ENCODE measurements around the gene TMEM117. TPM values are rescaled to one million over a fixed set of nuclear protein-coding genes. Genes with fewer than 3 reads are reported as not detected.
"Not testable (repeated sequence)": the region's sequence is repeated elsewhere in the genome, so short reads cannot be mapped to it uniquely, and the experiment has no call there.

The TMEM117 gene
- polyA plus RNA-seq, 3 donors = 14.7 to 15.8 (median 14.8) TPM

- peak in 1 of 3 donors; percentile 10 for DNase-seq (ENCODE audit: low read depth in 3 of 3, low spot score in 2 of 3)
Measured at GRCh38 chr12:43836475-43836989, 651 bp downstream of the TMEM117 start.

- no peak for DNase-seq (ENCODE audit: low read depth in 3 of 3, low spot score in 2 of 3)
Measured at GRCh38 chr12:43840338-43840737, 4.5 kb downstream of the TMEM117 start.

- DNase-seq (ENCODE audit: low read depth in 3 of 3, low spot score in 2 of 3) = no peak
Measured at GRCh38 chr12:43841253-43841652, 5.4 kb downstream of the TMEM117 start.

- DNase-seq (ENCODE audit: low read depth in 3 of 3, low spot score in 2 of 3) = no peak
Measured at GRCh38 chr12:43842259-43842658, 6.4 kb downstream of the TMEM117 start.

- not testable (repeated sequence) for DNase-seq (ENCODE audit: low read depth in 3 of 3, low spot score in 2 of 3)
Measured at GRCh38 chr12:43847425-43848225, 11.7 kb downstream of the TMEM117 start.

- DNase-seq (ENCODE audit: low read depth in 3 of 3, low spot score in 2 of 3) = no peak
Measured at GRCh38 chr12:43848226-43848507, 12.3 kb downstream of the TMEM117 start.

- no peak for DNase-seq (ENCODE audit: low read depth in 3 of 3, low spot score in 2 of 3)
Measured at GRCh38 chr12:43848786-43849185, 12.9 kb downstream of the TMEM117 start.

GRCh38 chr12:43852744-43853143 lies 16.9 kb downstream of the TMEM117 start:
- DNase-seq (ENCODE audit: low read depth in 3 of 3, low spot score in 2 of 3) = no peak

- no peak for DNase-seq (ENCODE audit: low read depth in 3 of 3, low spot score in 2 of 3)
Measured at GRCh38 chr12:43856972-43857371, 21.1 kb downstream of the TMEM117 start.

- no peak for DNase-seq (ENCODE audit: low read depth in 3 of 3, low spot score in 2 of 3)
Measured at GRCh38 chr12:43858096-43858495, 22.2 kb downstream of the TMEM117 start.

- no peak for DNase-seq (ENCODE audit: low read depth in 3 of 3, low spot score in 2 of 3)
Measured at GRCh38 chr12:43858991-43859390, 23.1 kb downstream of the TMEM117 start.

- DNase-seq (ENCODE audit: low read depth in 3 of 3, low spot score in 2 of 3) = no peak
Measured at GRCh38 chr12:43861015-43861839, 25.3 kb downstream of the TMEM117 start.

- DNase-seq (ENCODE audit: low read depth in 3 of 3, low spot score in 2 of 3) = no peak
Measured at GRCh38 chr12:43861840-43862150, 25.9 kb downstream of the TMEM117 start.

- DNase-seq (ENCODE audit: low read depth in 3 of 3, low spot score in 2 of 3) = no peak
Measured at GRCh38 chr12:43863770-43864366, 28.0 kb downstream of the TMEM117 start.

- DNase-seq (ENCODE audit: low read depth in 3 of 3, low spot score in 2 of 3) = not testable (repeated sequence)
Measured at GRCh38 chr12:43864557-43864956, 28.7 kb downstream of the TMEM117 start.

GRCh38 chr12:43869184-43869583 lies 33.3 kb downstream of the TMEM117 start:
- DNase-seq (ENCODE audit: low read depth in 3 of 3, low spot score in 2 of 3) = no peak

GRCh38 chr12:43869765-43870164 lies 33.9 kb downstream of the TMEM117 start:
- DNase-seq (ENCODE audit: low read depth in 3 of 3, low spot score in 2 of 3) = not testable (repeated sequence)

GRCh38 chr12:43871258-43871657 lies 35.4 kb downstream of the TMEM117 start:
- not testable (repeated sequence) for DNase-seq (ENCODE audit: low read depth in 3 of 3, low spot score in 2 of 3)

- DNase-seq (ENCODE audit: low read depth in 3 of 3, low spot score in 2 of 3) = no peak
Measured at GRCh38 chr12:43872396-43872795, 36.5 kb downstream of the TMEM117 start.

- DNase-seq (ENCODE audit: low read depth in 3 of 3, low spot score in 2 of 3) = no peak
Measured at GRCh38 chr12:43878050-43878449, 42.2 kb downstream of the TMEM117 start.

GRCh38 chr12:43880547-43880946 lies 44.7 kb downstream of the TMEM117 start:
- no peak for DNase-seq (ENCODE audit: low read depth in 3 of 3, low spot score in 2 of 3)

Measured in right renal cortex interstitium (tissue), 3 donors.